Fibroblast of upper back skin (primary cell): Measurements from ENCODE around the gene HDGF.

Source experiments
- DNase-seq: peaks from one replicate; pipeline ENCODE4 v3.0.0-alpha.2; 2013

Gene HDGF

GRCh38 chr1:156751451-156751756 is at the start of gene HDGF:
TSS of gene HDGF (minus strand) at chr1:156751675. CDS start at chr1:156751429, 246 bp downstream.
- no peak for DNase-seq

- DNase-seq = peak; percentile 62
These were observed 45.9 kb upstream of the HDGF start for GRCh38 chr1:156797212-156797871.

GRCh38 chr1:156796340-156797097 is 45.0 kb upstream of the HDGF start:
- peak; percentile 86 for DNase-seq

- peak; percentile 75 for DNase-seq
These were observed 44.3 kb upstream of the HDGF start for GRCh38 chr1:156795787-156796186.

GRCh38 chr1:156795374-156795733 is 43.9 kb upstream of the HDGF start:
- no peak for DNase-seq

- no peak for DNase-seq
These were observed 43.3 kb upstream of the HDGF start for GRCh38 chr1:156794506-156795373.

- no peak for DNase-seq
These were observed 38.3 kb upstream of the HDGF start for GRCh38 chr1:156789621-156790318.

GRCh38 chr1:156788136-156788535 is 36.7 kb upstream of the HDGF start:
- no peak for DNase-seq

- DNase-seq = no peak
These were observed 35.2 kb upstream of the HDGF start for GRCh38 chr1:156786640-156787039.

- DNase-seq = no peak
These were observed 34.0 kb upstream of the HDGF start for GRCh38 chr1:156785458-156785857.

GRCh38 chr1:156781585-156782186 is 30.2 kb upstream of the HDGF start:
- peak; percentile 73 for DNase-seq

GRCh38 chr1:156777573-156777972 is 26.1 kb upstream of the HDGF start:
- no peak for DNase-seq

- no peak for DNase-seq
These were observed 25.5 kb upstream of the HDGF start for GRCh38 chr1:156776942-156777341.

GRCh38 chr1:156775799-156776198 is 24.3 kb upstream of the HDGF start:
- DNase-seq = no peak

GRCh38 chr1:156773607-156774006 is 22.1 kb upstream of the HDGF start:
- DNase-seq = no peak

- no peak for DNase-seq
These were observed 21.4 kb upstream of the HDGF start for GRCh38 chr1:156772728-156773497.

GRCh38 chr1:156772222-156772621 is 20.7 kb upstream of the HDGF start:
- DNase-seq = no peak

- no peak for DNase-seq
These were observed 17.3 kb upstream of the HDGF start for GRCh38 chr1:156768610-156769295.

GRCh38 chr1:156767879-156768604 is 16.6 kb upstream of the HDGF start:
- no peak for DNase-seq

- DNase-seq = peak; percentile 100
These were observed 15.8 kb upstream of the HDGF start, which contains the start of gene PRCC for GRCh38 chr1:156767101-156767878. TSS of gene PRCC (plus strand) at chr1:156767535. CDS start at chr1:156767772, 237 bp downstream.
